K562 (cell line): Measurements from ENCODE around the gene IGSF8. TPM values are rescaled to one million over a fixed set of nuclear protein-coding genes. Genes with fewer than 3 reads are reported as not detected.
A peak's percentile ranks its signal among the peaks of the same experiment; 100 is the strongest.

ENCODE experiments used
- BCLAF1 ChIP-seq, 2 experiments: fragments of 450-650 bp in 1 of 2; IDR thresholded peaks; 2 replicates each; pipeline ENCODE4 v1.6.1; 2011 to 2017; ENCODE audit warnings: low read depth in 2 of 2, antibody characterized with exemption in 1 of 2, borderline replicate concordance in 1 of 2, low read length in 1 of 2, mild to moderate bottlenecking in 1 of 2, mixed read lengths in 1 of 2; ENCODE audit not compliant: control insufficient read depth in 1 of 2
- CHD7 ChIP-seq: fragments of 200-600 bp; sonication (generic); IDR thresholded peaks from one replicate; pipeline ENCODE4 v1.6.1; 2012; ENCODE audit warnings: mild to moderate bottlenecking, low read depth, low read length, inconsistent platforms
- DEAF1 ChIP-seq: fragments of 450-650 bp; formaldehyde crosslinking; IDR thresholded peaks from 2 replicates; pipeline ENCODE4 v1.4.0; 2020; ENCODE audit warnings: mild to moderate bottlenecking, moderate library complexity
- RCOR1 ChIP-seq, 2 experiments: IDR thresholded peaks; 2 replicates each; pipeline ENCODE4 v1.6.1; 2012; ENCODE audit warnings: low read depth in 2 of 2, low read length in 2 of 2, borderline replicate concordance in 1 of 2, improper control_type of control experiment in 1 of 2
- WHSC1 ChIP-seq: IDR thresholded peaks from one replicate; pipeline ENCODE4 v1.6.1; 2012; ENCODE audit warnings: low read length, control low read depth, inconsistent platforms
- ZBTB26 ChIP-seq: fragments of 450-650 bp; formaldehyde crosslinking; IDR thresholded peaks from 2 replicates; pipeline ENCODE4 v1.4.0; 2022; ENCODE audit warnings: missing genetic modification characterization
- ZNF41 ChIP-seq: fragments of 250-450 bp; sonication (Bioruptor Pico); conservative IDR thresholded peaks from 2 replicates; pipeline ENCODE4 v1.4.0; 2020; ENCODE audit warnings: mild to moderate bottlenecking
- ZNF561 ChIP-seq: fragments of 450-650 bp; formaldehyde crosslinking; conservative IDR thresholded peaks from 2 replicates; pipeline ENCODE4 v1.4.0; 2020; ENCODE audit warnings: mild to moderate bottlenecking, moderate library complexity
- polyA plus RNA-seq, 8 experiments: library from polyadenylated mRNA; depleted of rRNA in 4 of 8; stranded (reverse) in 5 of 8; unstranded in 3 of 8; fragments of >200 nt; fragmentation: Nextera tagmentation in 2 of 8; fragmentation: Illumina TruSeq in 1 of 8; extraction: Ambion mirVana in 2 of 8; extraction: Trizol in 1 of 8; gene quantifications; 2 replicates each; pipeline versions ENCODE4 v1.2.1 to v1.2.3, GENCODE V29; 2011 to 2014; ENCODE audit warnings: inconsistent platforms in 1 of 8, missing spikeins in 1 of 8
- total RNA-seq, 7 experiments: library from RNA; depleted of rRNA in 6 of 7; stranded (reverse); fragments of >200 nt in 6 of 7; fragmentation: Illumina TruSeq in 2 of 7; extraction: Trizol in 2 of 7; gene quantifications; 2 replicates each; pipeline versions ENCODE4 v1.2.1 to v1.2.3, GENCODE V29; 2011 to 2021; ENCODE audit warnings: low replicate concordance in 1 of 7

IGSF8 gene
- total and polyA plus RNA-seq, 9 of the 15 experiments (the other 6 are each of a cell fraction or from before 2014, with no cell fraction given) = 0.32 to 11.7 (median 3.2) TPM

GRCh38 chr1:160085686-160086455, 12.5 kb downstream of the IGSF8 start (continued):
- TF ChIP-seq BCLAF1 (IDR thresholded peaks at IDR 0.05; ENCODE audit: borderline replicate concordance in 1 of 2, control insufficient read depth in 1 of 2, low read depth in 2 of 2, low read length in 1 of 2) (no peak), ZNF561 (CRISPR knock-in tag) (no peak), WHSC1 (no peak), CHD7 (no peak), ZBTB26 (CRISPR knock-in tag) (peak; percentile 69; the same call in 1 of the 2 replicates), DEAF1 (CRISPR knock-in tag) (peak; percentile 58), RCOR1 (IDR thresholded peaks at IDR 0.05; ENCODE audit: borderline replicate concordance in 1 of 2, low read depth in 2 of 2, low read length in 2 of 2) (peak in 1 of 2 experiments; percentile 87; a peak in 2 of 4 replicates), ZNF41 (no peak)
